H9 (cell line): Measurements from ENCODE around the gene PC. TPM values are rescaled to one million over a fixed set of nuclear protein-coding genes. Genes with fewer than 3 reads are reported as not detected.

ENCODE experiments used
- DNase-seq: peaks from one replicate; pipeline ENCODE4 v3.0.0-alpha.2; 2017
- H2AFZ ChIP-seq: one replicate; pipeline ENCODE4 v1.6.1; 2013; ENCODE audit warnings: mild to moderate bottlenecking, low read length, control low read depth, moderate library complexity
- H2AK5ac ChIP-seq: 2 replicates; pipeline ENCODE4 v1.6.1; 2013; ENCODE audit warnings: low read length, control low read depth, mixed read lengths; ENCODE audit not compliant: insufficient read length
- H2BK120ac ChIP-seq: one replicate; pipeline ENCODE4 v1.6.1; 2013; ENCODE audit warnings: low read depth, mild to moderate bottlenecking, low read length, control low read depth, inconsistent platforms; ENCODE audit not compliant: poor library complexity, severe bottlenecking
- H2BK12ac ChIP-seq: 2 replicates; pipeline ENCODE4 v1.6.1; 2013; ENCODE audit warnings: low read length, control low read depth, mixed read lengths, low read depth; ENCODE audit not compliant: insufficient read length
- H2BK15ac ChIP-seq: 2 replicates; pipeline ENCODE4 v1.6.1; 2013; ENCODE audit warnings: low read depth, low read length, control low read depth
- H2BK20ac ChIP-seq: one replicate; pipeline ENCODE4 v1.6.1; 2013; ENCODE audit warnings: low read depth, mild to moderate bottlenecking, low read length, control low read depth, inconsistent platforms; ENCODE audit not compliant: poor library complexity, severe bottlenecking
- H2BK5ac ChIP-seq: 2 replicates; pipeline ENCODE4 v1.6.1; 2013; ENCODE audit warnings: low read length, control low read depth, mixed read lengths; ENCODE audit not compliant: insufficient read length
- H3K14ac ChIP-seq: 2 replicates; pipeline ENCODE4 v1.6.1; 2013; ENCODE audit warnings: low read length, control low read depth; ENCODE audit not compliant: insufficient read depth
- H3K18ac ChIP-seq: 2 replicates; pipeline ENCODE4 v1.6.1; 2013; ENCODE audit warnings: low read depth, mild to moderate bottlenecking, mixed read lengths, low read length, control low read depth; ENCODE audit not compliant: insufficient read length
- H3K23ac ChIP-seq: 2 replicates; pipeline ENCODE4 v1.6.1; 2013; ENCODE audit warnings: low read length, control low read depth, mixed read lengths, low read depth; ENCODE audit not compliant: insufficient read length
- H3K23me2 ChIP-seq: 2 replicates; pipeline ENCODE4 v1.6.1; 2013; ENCODE audit warnings: low read depth, mild to moderate bottlenecking, mixed read lengths, low read length, control low read depth; ENCODE audit not compliant: insufficient read length, poor library complexity, severe bottlenecking
- H3K27ac ChIP-seq: 2 replicates; pipeline ENCODE4 v1.5.1; 2013; ENCODE audit warnings: low read length, control low read depth, mixed read lengths, low read depth; ENCODE audit not compliant: insufficient read length
- H3K27me3 ChIP-seq: 2 replicates; pipeline ENCODE4 v1.6.1; 2013; ENCODE audit warnings: low read length, control low read depth, inconsistent platforms; ENCODE audit not compliant: insufficient read depth
- H3K4ac ChIP-seq: 2 replicates; pipeline ENCODE4 v1.6.1; 2013; ENCODE audit warnings: low read depth, mild to moderate bottlenecking, control low read depth, inconsistent platforms, low read length, moderate library complexity
- H3K4me1 ChIP-seq: 2 replicates; pipeline ENCODE4 v1.6.1; 2013; ENCODE audit warnings: low read length, control low read depth, inconsistent platforms; ENCODE audit not compliant: insufficient read depth
- H3K4me2 ChIP-seq: 2 replicates; pipeline ENCODE4 v1.6.1; 2013; ENCODE audit warnings: low read length, control low read depth, mixed read lengths; ENCODE audit not compliant: insufficient read length, insufficient read depth
- H3K56ac ChIP-seq: 2 replicates; pipeline ENCODE4 v1.6.1; 2013; ENCODE audit warnings: low read depth, mild to moderate bottlenecking, mixed read lengths, low read length, control low read depth; ENCODE audit not compliant: insufficient read length
- H3K79me1 ChIP-seq: 2 replicates; pipeline ENCODE4 v1.6.1; 2013; ENCODE audit warnings: low read depth, mild to moderate bottlenecking, moderate library complexity, low read length, control low read depth, inconsistent platforms; ENCODE audit not compliant: insufficient read depth, poor library complexity, severe bottlenecking
- H3K79me2 ChIP-seq: 2 replicates; pipeline ENCODE4 v1.6.1; 2013; ENCODE audit warnings: low read length, control low read depth, inconsistent platforms; ENCODE audit not compliant: insufficient read depth
- H3K9ac ChIP-seq: 2 replicates; pipeline ENCODE4 v1.6.1; 2013; ENCODE audit warnings: low read length, control low read depth, mixed read lengths; ENCODE audit not compliant: insufficient read length; ENCODE audit errors: extremely low read depth
- H3K9me3 ChIP-seq: one replicate; pipeline ENCODE4 v1.6.1; 2013; ENCODE audit warnings: low read depth, low read length, inconsistent platforms; ENCODE audit not compliant: control insufficient read depth
- H3T11ph ChIP-seq: one replicate; pipeline ENCODE4 v1.6.1; 2013; ENCODE audit warnings: mild to moderate bottlenecking, low read length, control low read depth, inconsistent platforms
- H4K20me1 ChIP-seq: one replicate; pipeline ENCODE4 v1.6.1; 2013; ENCODE audit not compliant: control insufficient read depth, insufficient read length, insufficient read depth
- H4K5ac ChIP-seq: 2 replicates; pipeline ENCODE4 v1.6.1; 2013; ENCODE audit warnings: low read depth, mild to moderate bottlenecking, mixed read lengths, low read length, control low read depth; ENCODE audit not compliant: insufficient read length
- H4K8ac ChIP-seq: replicated peaks from 2 replicates; pipeline ENCODE4 v1.6.1; 2013; ENCODE audit warnings: low read length, control low read depth, mixed read lengths, low read depth; ENCODE audit not compliant: insufficient read length
- H4K91ac ChIP-seq: 2 replicates; pipeline ENCODE4 v1.6.1; 2013; ENCODE audit warnings: low read depth, mild to moderate bottlenecking, moderate library complexity, mixed read lengths, low read length, control low read depth; ENCODE audit not compliant: insufficient read length
- H3K27ac Mint-ChIP-seq, 3 experiments: 2 replicates in 2 of 3; 3 replicates in 1 of 3; pipeline ENCODE4 v1.8.0; 2020 to 2021; ENCODE audit warnings: mixed read lengths in 3 of 3, mild to moderate bottlenecking in 1 of 3, moderate library complexity in 1 of 3
- H3K27me3 Mint-ChIP-seq: 2 replicates; pipeline ENCODE4 v1.8.0; 2021; ENCODE audit warnings: low read depth, mild to moderate bottlenecking, moderate library complexity, mixed read lengths
- H3K36me3 Mint-ChIP-seq, 3 experiments: 2 replicates in 2 of 3; 3 replicates in 1 of 3; pipeline ENCODE4 v1.8.0; 2020 to 2021; ENCODE audit warnings: low read depth in 3 of 3, mixed read lengths in 3 of 3; ENCODE audit not compliant: insufficient read depth in 1 of 3
- H3K4me1 Mint-ChIP-seq, 2 experiments: 2 replicates each; pipeline ENCODE4 v1.8.0; 2020; ENCODE audit warnings: mixed read lengths in 2 of 2
- H3K4me3 Mint-ChIP-seq, 2 experiments: 2 replicates in 1 of 2; 3 replicates in 1 of 2; pipeline ENCODE4 v1.8.0; 2020 to 2021; ENCODE audit warnings: mild to moderate bottlenecking in 2 of 2, mixed read lengths in 2 of 2, moderate library complexity in 1 of 2
- H3K9me3 Mint-ChIP-seq, 2 experiments: 2 replicates in 1 of 2; 3 replicates in 1 of 2; pipeline ENCODE4 v1.8.0; 2020; ENCODE audit warnings: mild to moderate bottlenecking in 2 of 2, mixed read lengths in 2 of 2, moderate library complexity in 1 of 2
- CTCF ChIP-seq: fragments of 200-600 bp; sonication (generic); conservative IDR thresholded peaks from 3 replicates; pipeline ENCODE4 v1.8.0; 2021; ENCODE audit warnings: antibody characterized with exemption, mild to moderate bottlenecking
- WGBS: extraction: QIAGEN DNeasy Blood & Tissue Kit; methylation state at CpG from one replicate; pipeline ENCODE4 v1.1.7; 2013; ENCODE audit warnings: missing lambda C conversion rate, low lambda C conversion rate, mixed read lengths; ENCODE audit not compliant: insufficient read length; ENCODE audit errors: extremely low coverage; 5-methylcytosine and 5-hydroxymethylcytosine counted together
- total RNA-seq: library from RNA; stranded (reverse); gene quantifications from 2 replicates; pipeline ENCODE4 v1.2.1, GENCODE V29; 2021

PC gene
- total RNA-seq, 1 experiment from 2014 or later = 32.6 TPM

- no peak for TF ChIP-seq CTCF
- Mint-ChIP-seq H3K9me3 (peaks cover 0 to 3% of the 10 kb centered on the region in 2 experiments; a peak in 1 of 5 replicates), H3K27me3 (no peaks in the 10 kb centered on the region), H3K4me3 (no peak overlapping the region), H3K36me3 (peaks cover 0 to 39% (median 13%) of the 10 kb centered on the region in 3 experiments; a peak in 4 of 7 replicates), H3K27ac (peak overlapping the region in 2 of 3 experiments; percentile 72 to 82; a peak in 3 of 7 replicates), H3K4me1 (peaks cover 5 to 15% of the 10 kb centered on the region in 2 experiments)
- Histone ChIP-seq H4K8ac (no peak overlapping the region), H2BK12ac (no peak overlapping the region), H3K79me2 (no peaks in the 10 kb centered on the region), H3K79me1 (no peaks in the 10 kb centered on the region), H2AFZ (no peak overlapping the region), H2BK20ac (no peak overlapping the region), H2BK120ac (no peak overlapping the region), H4K5ac (no peak overlapping the region), H3K23me2 (no peaks in the 10 kb centered on the region), H2BK15ac (no peak overlapping the region), H3K4ac (no peak overlapping the region), H3K27me3 (no peaks in the 10 kb centered on the region), H3K27ac (no peak overlapping the region), H2BK5ac (no peak overlapping the region), H3K56ac (no peak overlapping the region), H2AK5ac (no peak overlapping the region), H3K23ac (no peak overlapping the region), H3K14ac (no peak overlapping the region), H3K9ac (no peak overlapping the region), H3T11ph (no peak overlapping the region), H3K4me2 (no peak overlapping the region), H4K91ac (no peak overlapping the region), H3K18ac (no peak overlapping the region), H3K4me1 (no peaks in the 10 kb centered on the region), H4K20me1 (no peaks in the 10 kb centered on the region), H3K9me3 (no peaks in the 10 kb centered on the region)
- WGBS = no CpG with 5 or more reads among the region's 3 CpGs
- DNase-seq = no peak
These were observed 137.8 kb downstream of the PC start for GRCh38 chr11:66820381-66820780.
